Large intestine (tissue), 3 donors: ENCODE measurements around the gene ZNF493. TPM values are rescaled to one million over a fixed set of nuclear protein-coding genes. Genes with fewer than 3 reads are reported as not detected.

Experiments used
- DNase-seq, 2 donors: peaks; one replicate each; pipeline versions ENCODE4 v3.0.0 to v3.0.0-alpha.2; 2013
- H3K27ac ChIP-seq: one replicate; pipeline ENCODE4 v1.5.1; 2013; ENCODE audit warnings: low read length
- H3K27me3 ChIP-seq: 2 replicates; pipeline ENCODE4 v1.6.1; 2013; ENCODE audit warnings: low read length; ENCODE audit not compliant: control insufficient read depth, insufficient read depth
- H3K36me3 ChIP-seq: 2 replicates; pipeline ENCODE4 v1.6.1; 2013; ENCODE audit warnings: low read length; ENCODE audit not compliant: control insufficient read depth, insufficient read depth
- H3K4me1 ChIP-seq: one replicate; pipeline ENCODE4 v1.6.1; 2013; ENCODE audit warnings: low read length; ENCODE audit not compliant: control insufficient read depth, insufficient read depth
- H3K4me3 ChIP-seq: one replicate; pipeline ENCODE4 v1.5.1; 2013; ENCODE audit warnings: low read length
- H3K9me3 ChIP-seq: one replicate; pipeline ENCODE4 v1.6.1; 2013; ENCODE audit warnings: mild to moderate bottlenecking, low read depth, low read length, moderate library complexity; ENCODE audit not compliant: control insufficient read depth
- WGBS: methylation state at CpG from one replicate; pipeline ENCODE4 v1.1.5; 2013; ENCODE audit warnings: low lambda C conversion rate; ENCODE audit not compliant: insufficient coverage; 5-methylcytosine and 5-hydroxymethylcytosine counted together
- polyA plus RNA-seq: library from polyadenylated mRNA; unstranded; fragments of 120-200 nt; gene quantifications from one replicate; pipeline ENCODE4 v1.2.1, GENCODE V29; 2013

The ZNF493 gene
- polyA plus RNA-seq, 1 donor, result 21.9 TPM

DNA sequence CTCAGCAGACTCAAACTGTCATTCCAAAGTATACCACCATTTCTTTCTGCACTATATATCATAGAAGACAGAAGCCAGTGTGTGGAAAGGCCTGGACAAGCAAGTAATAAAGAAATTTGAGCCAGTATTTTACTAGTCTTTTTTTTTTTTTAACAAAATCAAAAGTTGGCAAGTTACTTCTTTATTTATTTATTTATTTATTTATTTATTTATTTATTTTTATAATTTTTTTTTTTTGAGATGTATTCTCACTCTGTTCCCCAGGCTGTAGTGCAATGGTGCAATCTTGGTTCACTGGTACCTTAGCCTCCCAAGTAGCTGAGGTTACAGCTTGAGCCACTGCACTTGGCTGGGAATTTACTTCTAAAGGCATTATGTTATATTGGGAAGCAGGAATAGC lies 25.3 kb downstream of the ZNF493 start:
- Histone ChIP-seq H3K4me3 (no peak overlapping the region), H3K27ac (no peak overlapping the region), H3K27me3 (no peaks in the 10 kb centered on the region), H3K4me1 (no peaks in the 10 kb centered on the region), H3K36me3 (peaks cover 9% of the 10 kb centered on the region), H3K9me3 (peaks cover 20% of the 10 kb centered on the region)
- DNase-seq, result no peak

- H3K4me1 ChIP-seq, result no peaks in the 10 kb centered on the region
- H3K36me3 ChIP-seq, result peaks cover 9% of the 10 kb centered on the region
- peaks cover 20% of the 10 kb centered on the region for H3K9me3 ChIP-seq
- H3K27me3 ChIP-seq, result no peaks in the 10 kb centered on the region
- no peak for DNase-seq
- H3K27ac ChIP-seq, result no peak overlapping the region
- no peak overlapping the region for H3K4me3 ChIP-seq
- no CpG with 5 or more reads among the region's 1 CpG for WGBS
These were observed 26.4 kb downstream of the ZNF493 start for GRCh38 chr19:21423057-21424041.

GRCh38 chr19:21430675-21431074 lies 33.7 kb downstream of the ZNF493 start:
- WGBS, result no CpG with 5 or more reads among the region's 5 CpGs
- H3K4me3 ChIP-seq, result no peak overlapping the region
- no peaks in the 10 kb centered on the region for H3K4me1 ChIP-seq
- no peaks in the 10 kb centered on the region for H3K36me3 ChIP-seq
- no peaks in the 10 kb centered on the region for H3K27me3 ChIP-seq
- no peak for DNase-seq
- no peak overlapping the region for H3K27ac ChIP-seq
- peaks cover 3% of the 10 kb centered on the region for H3K9me3 ChIP-seq

DNA sequence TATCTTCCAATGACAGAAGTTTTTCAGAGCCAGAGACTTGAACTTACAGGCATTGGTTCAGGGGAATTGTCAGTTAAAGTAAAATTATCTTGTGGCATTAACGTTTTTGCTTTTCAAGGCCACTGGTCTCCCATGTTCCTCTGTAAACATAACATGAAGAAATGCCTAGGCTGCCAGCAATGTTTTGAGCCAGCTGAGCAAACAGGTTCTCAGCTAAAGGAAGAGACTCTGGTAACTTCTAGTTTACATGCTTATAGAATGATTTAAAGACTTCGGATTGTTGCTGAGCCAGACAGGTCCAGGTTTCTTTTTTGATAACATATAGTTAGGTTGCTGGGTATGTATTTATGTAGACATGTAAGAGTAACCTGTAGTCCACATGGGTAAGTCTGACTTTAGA lies 35.7 kb downstream of the ZNF493 start:
- DNase-seq, result no peak
- Histone ChIP-seq H3K27ac (no peak overlapping the region), H3K4me1 (no peaks in the 10 kb centered on the region), H3K27me3 (no peaks in the 10 kb centered on the region), H3K9me3 (peaks cover 6% of the 10 kb centered on the region), H3K36me3 (no peaks in the 10 kb centered on the region), H3K4me3 (no peak overlapping the region)
- 78% methylated on average over 1 of the region's 2 CpGs for WGBS

DNA sequence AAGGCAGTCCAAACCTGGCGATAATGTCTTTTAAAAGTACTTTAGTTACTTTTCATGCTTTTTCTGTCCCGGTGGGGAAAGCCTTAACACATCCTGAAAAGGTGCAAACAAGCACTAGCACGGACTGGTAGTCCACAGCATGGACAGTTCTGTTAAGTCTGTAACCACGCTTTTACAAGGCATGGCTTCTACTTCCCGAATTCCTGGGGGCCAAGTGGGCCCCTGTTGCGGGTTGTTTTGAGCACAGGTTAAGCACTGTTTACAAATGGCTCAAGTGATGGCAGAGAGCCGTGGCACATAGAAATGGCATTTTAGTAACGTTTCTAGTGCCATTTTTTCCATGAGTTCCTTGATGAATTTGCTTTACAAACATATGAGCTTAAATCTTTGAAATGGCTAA lies 37.6 kb downstream of the ZNF493 start:
- peaks cover 6% of the 10 kb centered on the region for H3K9me3 ChIP-seq

DNA sequence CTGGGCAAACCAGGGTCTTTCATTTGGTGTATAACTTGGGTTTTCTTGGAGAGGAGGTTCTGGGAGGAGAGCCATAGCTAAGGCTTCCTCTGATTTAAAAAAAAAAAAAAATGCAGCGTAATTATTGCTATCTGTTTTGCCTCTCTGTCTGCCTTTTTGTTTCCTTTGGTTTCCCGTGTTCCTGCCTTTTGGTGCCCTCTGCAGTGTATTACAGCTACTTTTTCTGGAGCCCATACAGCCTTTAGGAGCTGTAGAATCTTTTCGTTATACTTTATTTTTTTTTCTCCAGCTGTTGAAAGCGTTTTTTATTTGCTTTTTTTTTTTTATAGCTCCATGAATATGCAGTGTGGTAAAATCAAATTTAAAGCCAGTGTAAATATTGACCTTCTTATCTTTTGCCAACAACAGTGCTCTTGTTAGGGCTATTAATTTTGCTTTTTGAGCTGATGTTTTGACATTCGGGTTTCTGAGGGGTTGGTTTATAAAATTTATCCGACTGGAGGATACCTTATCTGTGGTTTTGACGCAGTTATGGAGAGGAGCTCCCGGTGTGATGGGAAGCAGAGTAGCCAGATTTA lies 38.1 kb downstream of the ZNF493 start:
- no peaks in the 10 kb centered on the region for H3K36me3 ChIP-seq
- no peak overlapping the region for H3K4me3 ChIP-seq
- H3K4me1 ChIP-seq, result peaks cover 2% of the 10 kb centered on the region
- DNase-seq, result no peak
- peaks cover 6% of the 10 kb centered on the region for H3K9me3 ChIP-seq
- H3K27ac ChIP-seq, result no peak overlapping the region
- no peaks in the 10 kb centered on the region for H3K27me3 ChIP-seq
- WGBS, result 60% methylated on average over 3 of the region's 8 CpGs

More for the DNA sequence above, 37.6 kb downstream of the ZNF493 start:
- H3K4me1 ChIP-seq, result peaks cover 2% of the 10 kb centered on the region
- no peak overlapping the region for H3K27ac ChIP-seq
- 100% methylated on average over 2 of the region's 8 CpGs for WGBS
- no peak for DNase-seq
- H3K4me3 ChIP-seq, result no peak overlapping the region
- H3K36me3 ChIP-seq, result no peaks in the 10 kb centered on the region
- H3K27me3 ChIP-seq, result no peaks in the 10 kb centered on the region

DNA sequence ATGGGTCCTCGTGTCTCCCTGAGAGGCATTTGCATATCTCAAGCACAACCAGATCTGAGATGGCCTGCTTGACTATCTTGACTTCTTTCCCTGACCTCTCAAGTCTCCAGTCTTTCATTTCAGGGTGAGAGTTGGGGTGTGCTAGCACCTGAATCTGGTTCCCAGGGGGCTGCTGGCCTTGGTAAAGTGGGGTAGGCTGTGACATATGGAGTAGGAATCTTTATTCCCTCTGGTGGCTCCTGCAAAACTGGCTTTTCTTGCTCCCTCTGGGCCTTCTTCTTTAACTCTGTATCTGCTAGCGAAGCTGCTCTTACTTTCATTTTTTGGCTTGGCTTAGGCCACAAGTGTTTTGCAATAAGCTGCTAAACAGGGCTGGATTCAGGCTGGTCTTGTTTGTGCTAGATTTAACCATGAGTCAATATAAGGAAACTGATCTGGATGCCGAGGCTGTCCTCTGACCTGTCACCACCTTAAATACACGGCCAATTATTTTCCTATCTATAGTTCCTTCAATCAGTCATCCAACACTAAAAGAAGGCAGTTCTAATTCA lies 42.3 kb downstream of the ZNF493 start:
- H3K27ac ChIP-seq, result no peak overlapping the region
- H3K4me1 ChIP-seq, result peaks cover 2% of the 10 kb centered on the region
- peak; percentile 37 to 75 for DNase-seq
- peaks cover 16% of the 10 kb centered on the region for H3K9me3 ChIP-seq
- H3K27me3 ChIP-seq, result no peaks in the 10 kb centered on the region
- H3K36me3 ChIP-seq, result no peaks in the 10 kb centered on the region
- H3K4me3 ChIP-seq, result no peak overlapping the region
- 17% methylated on average over 1 of the region's 4 CpGs for whole genome bisulfite sequencing

GRCh38 chr19:21440321-21440720 lies 43.4 kb downstream of the ZNF493 start:
- H3K9me3 ChIP-seq, result peaks cover 15% of the 10 kb centered on the region
- no CpG with 5 or more reads among the region's 16 CpGs for WGBS
- H3K4me3 ChIP-seq, result no peak overlapping the region
- H3K36me3 ChIP-seq, result no peaks in the 10 kb centered on the region
- H3K27ac ChIP-seq, result no peak overlapping the region
- H3K4me1 ChIP-seq, result peaks cover 2% of the 10 kb centered on the region
- no peaks in the 10 kb centered on the region for H3K27me3 ChIP-seq
- no peak for DNase-seq

DNA sequence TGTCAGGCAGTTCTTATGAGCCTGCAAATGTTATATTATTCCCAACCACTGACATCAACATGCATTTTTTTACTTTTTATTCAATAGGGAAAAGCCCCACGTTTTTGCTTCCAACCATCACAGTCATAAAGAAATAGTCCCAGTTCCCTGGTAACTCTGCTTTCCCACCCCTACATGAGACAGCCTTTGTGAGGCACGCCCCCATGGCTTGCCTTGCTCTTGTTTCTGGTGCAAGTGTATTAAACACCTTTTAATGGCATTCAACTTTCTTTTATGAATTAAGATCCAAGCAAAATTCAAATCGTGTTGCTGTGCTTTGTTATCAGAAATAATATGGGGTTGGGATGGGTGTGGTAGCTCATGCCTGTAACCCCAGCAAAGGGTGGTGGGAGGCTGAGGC lies 54.3 kb downstream of the ZNF493 start:
- Histone ChIP-seq H3K27ac (no peak overlapping the region), H3K4me1 (no peaks in the 10 kb centered on the region), H3K4me3 (no peak overlapping the region), H3K27me3 (no peaks in the 10 kb centered on the region), H3K9me3 (peaks cover 8% of the 10 kb centered on the region), H3K36me3 (peaks cover 8% of the 10 kb centered on the region)
- WGBS, result 80% methylated on average over 1 of the region's 3 CpGs
- DNase-seq, result no peak

GRCh38 chr19:21454901-21455300 lies 58.0 kb downstream of the ZNF493 start:
- no peak overlapping the region for H3K4me3 ChIP-seq
- peaks cover 6% of the 10 kb centered on the region for H3K36me3 ChIP-seq
- H3K27ac ChIP-seq, result no peak overlapping the region
- no peak for DNase-seq
- H3K4me1 ChIP-seq, result no peaks in the 10 kb centered on the region
- no peaks in the 10 kb centered on the region for H3K27me3 ChIP-seq
- peaks cover 5% of the 10 kb centered on the region for H3K9me3 ChIP-seq
- no CpG with 5 or more reads among the region's 3 CpGs for WGBS
